VCaP (cell line): ENCODE results near the gene MOSMO.
A peak's percentile ranks its signal among the peaks of the same experiment; 100 is the strongest.
"Not testable (repeated sequence)": the region's sequence is repeated elsewhere in the genome, so short reads cannot be mapped to it uniquely, and the experiment has no call there.

Experiments used
- H3K27ac ChIP-seq: fragments of 450-650 bp; 2 replicates; pipeline ENCODE4 v1.5.1; 2017
- TF ChIP-seq, protein P1 (sequence below): fragments of 450-650 bp; conservative IDR thresholded peaks from 2 replicates; pipeline ENCODE4 v1.5.1; 2017; ENCODE audit warnings: mild to moderate bottlenecking, moderate library complexity

The MOSMO gene

DNA sequence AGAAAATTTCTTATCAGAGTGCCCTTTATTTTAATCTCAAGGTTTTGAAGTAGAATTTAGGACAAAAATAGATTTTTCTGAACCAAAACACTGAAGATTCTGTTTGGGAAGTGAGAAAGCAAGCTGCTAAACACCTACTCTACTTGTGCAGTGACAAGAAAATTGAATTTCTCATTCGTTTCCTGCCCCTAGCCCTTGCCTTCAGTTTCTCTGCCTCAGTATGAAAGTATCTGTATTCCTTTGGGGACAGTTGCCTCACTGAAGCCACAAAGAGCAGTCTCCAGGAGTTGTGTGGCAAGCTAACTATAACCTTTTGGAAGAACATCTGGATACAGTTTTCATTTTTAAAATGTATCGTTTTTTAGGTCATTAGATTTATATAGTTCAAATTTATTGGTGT, 19.7 kb downstream of the MOSMO start:
- no peak overlapping the region for H3K27ac ChIP-seq
- TF ChIP-seq, protein P1, sequence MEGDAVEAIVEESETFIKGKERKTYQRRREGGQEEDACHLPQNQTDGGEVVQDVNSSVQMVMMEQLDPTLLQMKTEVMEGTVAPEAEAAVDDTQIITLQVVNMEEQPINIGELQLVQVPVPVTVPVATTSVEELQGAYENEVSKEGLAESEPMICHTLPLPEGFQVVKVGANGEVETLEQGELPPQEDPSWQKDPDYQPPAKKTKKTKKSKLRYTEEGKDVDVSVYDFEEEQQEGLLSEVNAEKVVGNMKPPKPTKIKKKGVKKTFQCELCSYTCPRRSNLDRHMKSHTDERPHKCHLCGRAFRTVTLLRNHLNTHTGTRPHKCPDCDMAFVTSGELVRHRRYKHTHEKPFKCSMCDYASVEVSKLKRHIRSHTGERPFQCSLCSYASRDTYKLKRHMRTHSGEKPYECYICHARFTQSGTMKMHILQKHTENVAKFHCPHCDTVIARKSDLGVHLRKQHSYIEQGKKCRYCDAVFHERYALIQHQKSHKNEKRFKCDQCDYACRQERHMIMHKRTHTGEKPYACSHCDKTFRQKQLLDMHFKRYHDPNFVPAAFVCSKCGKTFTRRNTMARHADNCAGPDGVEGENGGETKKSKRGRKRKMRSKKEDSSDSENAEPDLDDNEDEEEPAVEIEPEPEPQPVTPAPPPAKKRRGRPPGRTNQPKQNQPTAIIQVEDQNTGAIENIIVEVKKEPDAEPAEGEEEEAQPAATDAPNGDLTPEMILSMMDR: no peak

DNA sequence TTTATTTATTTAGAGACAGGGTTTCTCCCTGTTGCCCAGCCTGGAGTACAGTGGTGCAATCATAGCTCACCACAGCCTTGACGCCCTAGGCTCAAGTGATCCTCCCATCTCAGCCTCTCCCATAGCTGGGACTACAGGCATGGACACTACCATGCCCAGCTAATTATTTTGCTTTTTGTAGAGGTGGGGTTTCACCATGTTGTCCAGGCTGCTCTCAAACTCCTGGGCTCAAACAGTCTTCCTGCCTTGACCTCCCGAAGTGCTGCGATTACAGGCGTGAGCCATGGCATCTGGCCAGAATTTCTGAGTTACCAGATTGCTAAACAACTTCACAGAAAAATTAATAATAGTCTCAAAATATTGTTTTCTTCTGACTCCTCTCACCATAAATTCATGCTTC, 21.7 kb downstream of the MOSMO start:
- TF ChIP-seq, protein P1: no peak
- no peak overlapping the region for H3K27ac ChIP-seq

GRCh38 chr16:22030087-22030812, 22.3 kb downstream of the MOSMO start:
- TF ChIP-seq, protein P1: no peak
- H3K27ac ChIP-seq: no peak overlapping the region

DNA sequence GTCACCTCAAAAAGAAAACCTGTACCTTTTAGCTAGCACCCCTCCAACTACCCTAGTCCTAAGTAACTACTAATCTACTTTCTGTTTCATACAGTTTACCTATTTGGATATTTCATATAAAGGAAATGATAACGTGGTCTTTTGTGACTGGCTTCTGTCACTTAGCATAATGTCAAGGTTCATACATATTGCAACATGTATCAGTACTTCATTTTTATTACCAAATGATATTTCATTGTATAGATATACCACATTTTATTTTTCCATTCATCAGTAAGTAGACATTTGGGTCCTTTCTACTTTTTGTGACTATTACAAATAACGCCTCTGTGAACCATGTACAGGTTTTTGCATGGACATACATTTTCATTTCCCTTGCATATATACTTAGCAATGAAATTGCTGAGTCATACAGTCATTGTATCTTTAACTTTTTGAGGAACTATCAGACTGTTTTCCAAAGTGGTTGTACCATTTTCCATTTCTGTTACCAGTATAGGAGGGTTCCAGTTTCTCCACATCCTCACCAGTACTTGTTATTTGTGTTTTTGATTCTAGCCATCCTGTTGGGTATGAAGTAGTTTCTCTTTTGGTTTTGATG, 23.7 kb downstream of the MOSMO start:
- TF ChIP-seq, protein P1: no peak
- H3K27ac ChIP-seq: no peak overlapping the region

- no peak overlapping the region for H3K27ac ChIP-seq
- TF ChIP-seq, protein P1: no peak
Observed at GRCh38 chr16:22034503-22034902, 26.6 kb downstream of the MOSMO start.

GRCh38 chr16:22035153-22035552, 27.2 kb downstream of the MOSMO start:
- no peak overlapping the region for H3K27ac ChIP-seq
- TF ChIP-seq, protein P1: no peak

- not testable (repeated sequence) for H3K27ac ChIP-seq
Observed at GRCh38 chr16:22043882-22044281, 36.0 kb downstream of the MOSMO start.

GRCh38 chr16:22045888-22046287, 38.0 kb downstream of the MOSMO start:
- H3K27ac ChIP-seq: peak overlapping the region; percentile 66
